ENCODE data around the gene PPIL1. TPM values are rescaled to one million over a fixed set of nuclear protein-coding genes. Genes with fewer than 3 reads are reported as not detected.

Gene PPIL1
- total RNA-seq, 1 donor from 2014 or later: 33.4 TPM

DNA sequence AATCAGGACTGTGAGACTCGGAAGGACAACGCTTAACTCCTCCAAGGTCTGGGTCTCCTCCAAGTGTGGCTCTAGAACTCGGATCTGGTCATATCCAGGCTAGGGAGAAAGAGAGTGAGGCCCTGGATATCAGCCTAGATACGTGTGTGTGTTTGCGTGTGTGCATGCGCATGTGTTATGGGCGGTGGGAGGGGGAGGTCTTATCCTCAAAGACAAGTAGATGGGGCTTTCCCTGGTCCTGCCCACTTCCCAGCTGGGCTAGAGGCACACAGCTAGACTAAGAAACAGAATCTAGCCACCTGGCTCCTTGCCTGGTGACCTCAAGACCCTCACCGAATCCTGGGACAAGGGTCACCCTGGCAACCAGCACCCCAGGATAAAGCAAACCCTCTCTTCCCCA, 48.6 kb downstream of the PPIL1 start:
- Mint-ChIP-seq H3K4me1 (ENCODE audit: unreplicated experiment) (peaks cover 85% of the 10 kb centered on the region), H3K27ac (ENCODE audit: unreplicated experiment) (peak overlapping the region; percentile 99), H3K4me3 (ENCODE audit: unreplicated experiment) (peak overlapping the region; percentile 80), H3K27me3 (ENCODE audit: unreplicated experiment) (peaks cover 17% of the 10 kb centered on the region), H3K36me3 (ENCODE audit: low read depth, unreplicated experiment) (peaks cover 31% of the 10 kb centered on the region), H3K9me3 (ENCODE audit: unreplicated experiment) (no peaks in the 10 kb centered on the region)
- no peak for DNase-seq (ENCODE audit: low spot score)
- TF ChIP-seq CTCF (IDR thresholded peaks at IDR 0.05; ENCODE audit: unreplicated experiment): no peak

DNA sequence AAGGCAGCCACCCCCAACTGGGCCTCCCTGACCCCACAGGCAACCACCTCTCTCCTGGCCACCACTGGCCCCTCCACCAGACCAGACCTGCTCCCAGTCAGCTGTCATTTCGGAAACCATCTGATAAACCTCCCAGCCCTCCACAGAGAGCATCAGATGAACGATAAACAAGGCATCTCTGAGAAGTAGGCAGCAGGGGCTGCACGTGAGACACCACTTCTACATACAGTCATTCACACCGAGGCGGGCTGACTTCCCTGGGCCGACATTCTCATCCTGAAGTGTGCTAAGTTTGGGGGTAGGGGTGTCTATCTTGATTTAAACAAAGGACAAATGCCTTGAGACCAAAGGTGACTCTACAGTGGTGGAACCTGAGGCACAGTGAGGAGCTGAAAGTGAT, 49.2 kb downstream of the PPIL1 start:
- TF ChIP-seq CTCF (IDR thresholded peaks at IDR 0.05; ENCODE audit: unreplicated experiment): no peak
- no peaks in the 10 kb centered on the region for H3K9me3 Mint-ChIP-seq (ENCODE audit: unreplicated experiment)
- H3K4me1 Mint-ChIP-seq (ENCODE audit: unreplicated experiment): peaks cover 85% of the 10 kb centered on the region
- H3K27me3 Mint-ChIP-seq (ENCODE audit: unreplicated experiment): peaks cover 17% of the 10 kb centered on the region
- no peak for DNase-seq (ENCODE audit: low spot score)
- H3K27ac Mint-ChIP-seq (ENCODE audit: unreplicated experiment): peak overlapping the region; percentile 99
- H3K4me3 Mint-ChIP-seq (ENCODE audit: unreplicated experiment): peak overlapping the region; percentile 80
- peaks cover 37% of the 10 kb centered on the region for H3K36me3 Mint-ChIP-seq (ENCODE audit: low read depth, unreplicated experiment)

- Mint-ChIP-seq H3K27ac (ENCODE audit: unreplicated experiment) (peak overlapping the region; percentile 99), H3K27me3 (ENCODE audit: unreplicated experiment) (peaks cover 18% of the 10 kb centered on the region), H3K4me3 (ENCODE audit: unreplicated experiment) (peak overlapping the region; percentile 48), H3K36me3 (ENCODE audit: low read depth, unreplicated experiment) (peaks cover 40% of the 10 kb centered on the region), H3K9me3 (ENCODE audit: unreplicated experiment) (no peaks in the 10 kb centered on the region), H3K4me1 (ENCODE audit: unreplicated experiment) (peaks cover 81% of the 10 kb centered on the region)
- no peak for TF ChIP-seq CTCF (IDR thresholded peaks at IDR 0.05; ENCODE audit: unreplicated experiment)
- DNase-seq (ENCODE audit: low spot score): no peak
Observed at GRCh38 chr6:36824253-36824652, 50.4 kb downstream of the PPIL1 start.

DNA sequence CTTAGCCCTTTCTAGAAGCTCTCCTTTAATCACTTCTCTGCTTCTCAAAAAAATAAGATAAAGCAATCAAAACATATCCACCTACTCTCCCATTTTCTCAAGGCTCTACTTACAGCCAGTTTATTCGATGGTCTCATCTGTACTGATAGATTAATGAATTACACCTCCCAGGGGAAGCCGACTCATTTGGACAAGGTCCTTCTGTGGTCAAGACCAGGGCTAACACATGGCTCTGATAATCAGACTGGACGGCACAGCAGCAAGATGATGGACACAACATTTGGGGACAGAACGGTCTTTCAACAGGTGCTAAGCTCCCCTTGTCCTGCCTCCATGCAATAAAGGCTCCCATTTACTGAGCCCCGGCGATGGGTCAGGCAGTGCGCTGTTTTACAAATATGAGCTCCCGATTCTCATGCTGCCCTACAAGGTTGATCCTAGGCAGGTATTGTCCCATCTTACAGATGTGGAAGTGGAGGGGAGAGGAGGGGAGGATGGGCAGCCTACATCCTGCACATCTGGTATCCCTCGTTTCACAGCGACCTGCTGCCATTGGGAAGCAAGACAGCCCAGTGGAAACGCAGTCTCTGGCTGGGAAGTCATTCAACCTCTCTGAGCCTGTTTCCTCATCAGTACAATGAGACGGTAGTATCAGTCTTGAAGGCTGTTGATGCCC, 51.0 kb downstream of the PPIL1 start:
- Mint-ChIP-seq H3K27ac (ENCODE audit: unreplicated experiment) (peak overlapping the region; percentile 70), H3K36me3 (ENCODE audit: low read depth, unreplicated experiment) (peaks cover 40% of the 10 kb centered on the region), H3K4me1 (ENCODE audit: unreplicated experiment) (peaks cover 76% of the 10 kb centered on the region), H3K4me3 (ENCODE audit: unreplicated experiment) (peak overlapping the region; percentile 43), H3K9me3 (ENCODE audit: unreplicated experiment) (no peaks in the 10 kb centered on the region), H3K27me3 (ENCODE audit: unreplicated experiment) (peaks cover 19% of the 10 kb centered on the region)
- DNase-seq (ENCODE audit: low spot score): no peak
- no peak for TF ChIP-seq CTCF (IDR thresholded peaks at IDR 0.05; ENCODE audit: unreplicated experiment)

DNA sequence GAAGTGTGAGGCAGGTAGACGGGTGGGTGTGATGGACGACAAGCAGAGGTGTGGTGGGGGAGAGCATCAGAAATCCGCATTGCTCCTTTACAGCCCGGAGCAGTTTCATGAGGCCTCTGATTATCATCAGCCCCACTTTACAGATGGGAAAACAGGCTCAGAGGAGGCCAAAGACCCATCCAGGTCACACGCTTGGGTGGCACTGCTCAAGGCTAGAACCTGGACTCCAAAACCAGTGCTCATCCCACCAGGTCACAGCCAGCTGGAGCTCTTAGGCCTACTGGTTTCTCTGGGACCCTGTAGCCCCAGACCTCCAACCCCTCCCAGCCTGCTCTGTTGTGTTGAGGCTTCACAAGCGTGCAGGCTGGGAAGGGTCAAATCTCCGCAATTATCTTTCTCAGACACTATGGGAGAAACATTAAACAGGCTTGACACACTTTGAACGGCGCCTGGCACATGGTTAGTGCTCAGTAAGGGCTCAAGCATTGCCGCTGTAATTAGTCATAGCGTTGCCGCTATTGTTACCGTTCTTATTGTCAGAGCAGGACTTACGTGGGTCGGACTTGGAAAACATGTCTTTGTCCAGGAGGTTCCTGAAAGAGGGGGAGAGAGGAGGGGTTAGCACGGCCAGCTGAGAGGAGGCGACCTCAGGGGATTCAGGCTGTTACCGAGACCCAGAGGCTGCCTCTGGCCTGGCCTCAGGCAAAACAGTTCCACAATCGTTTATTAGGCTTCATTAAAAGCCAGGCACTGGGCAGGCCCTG, 51.9 kb downstream of the PPIL1 start:
- Mint-ChIP-seq H3K4me1 (ENCODE audit: unreplicated experiment) (peaks cover 75% of the 10 kb centered on the region), H3K36me3 (ENCODE audit: low read depth, unreplicated experiment) (peaks cover 45% of the 10 kb centered on the region), H3K27me3 (ENCODE audit: unreplicated experiment) (peaks cover 21% of the 10 kb centered on the region), H3K27ac (ENCODE audit: unreplicated experiment) (peak overlapping the region; percentile 52), H3K4me3 (ENCODE audit: unreplicated experiment) (peak overlapping the region; percentile 74), H3K9me3 (ENCODE audit: unreplicated experiment) (no peaks in the 10 kb centered on the region)
- TF ChIP-seq CTCF (IDR thresholded peaks at IDR 0.05; ENCODE audit: unreplicated experiment): no peak
- no peak for DNase-seq (ENCODE audit: low spot score)

Measured in endothelial cell (in vitro differentiated cells).